Measurements from ENCODE around the gene TRPM2.
A peak's percentile ranks its signal among the peaks of the same experiment; 100 is the strongest.

The TRPM2 gene

DNA sequence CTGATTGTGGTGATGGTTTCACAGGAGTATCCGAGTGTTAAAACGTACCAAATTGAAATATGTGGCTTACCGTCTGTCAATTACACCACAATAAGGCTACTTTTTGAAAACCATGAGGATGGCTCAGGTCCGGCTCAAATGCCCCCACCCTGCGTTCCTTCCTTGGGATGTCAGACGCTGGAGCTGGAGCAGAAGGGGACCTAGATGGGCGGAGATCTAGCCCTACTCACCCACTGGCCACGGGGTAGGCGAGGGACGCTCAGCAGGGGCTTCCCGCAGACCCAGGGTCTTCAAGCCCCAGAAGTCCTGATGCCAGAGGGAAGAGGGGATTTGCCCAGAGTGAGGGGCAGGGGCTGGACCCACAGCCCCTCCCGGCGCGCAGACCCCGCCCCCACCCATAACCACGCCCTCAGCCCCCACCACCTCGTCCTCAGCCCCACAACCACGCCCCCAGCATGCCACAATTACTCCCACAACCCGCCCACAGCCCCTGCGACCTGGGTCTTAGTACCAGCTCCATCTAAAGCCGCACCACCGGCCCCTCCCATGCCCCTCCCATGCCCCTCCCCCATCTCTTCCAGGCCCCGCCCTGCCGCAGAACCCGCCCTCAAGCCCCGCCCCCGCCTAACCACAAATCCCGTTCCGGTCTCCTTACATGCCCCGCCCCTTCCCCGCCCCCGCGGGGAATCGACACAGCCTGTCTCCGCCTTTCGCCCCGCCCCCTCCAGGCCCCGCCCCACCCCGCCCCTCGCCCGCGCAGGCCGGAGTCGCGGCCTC lies 101.5 kb downstream of the TRPM2 start, which contains the start of gene LRRC3:
Gene LRRC3 (plus strand): TSS at position 764 of the 777 bp plus-strand sequence. CDS start 1,135 bp downstream, outside the sequence.
- intact Hi-C loops (cut with DNase I): no loop called here

DNA sequence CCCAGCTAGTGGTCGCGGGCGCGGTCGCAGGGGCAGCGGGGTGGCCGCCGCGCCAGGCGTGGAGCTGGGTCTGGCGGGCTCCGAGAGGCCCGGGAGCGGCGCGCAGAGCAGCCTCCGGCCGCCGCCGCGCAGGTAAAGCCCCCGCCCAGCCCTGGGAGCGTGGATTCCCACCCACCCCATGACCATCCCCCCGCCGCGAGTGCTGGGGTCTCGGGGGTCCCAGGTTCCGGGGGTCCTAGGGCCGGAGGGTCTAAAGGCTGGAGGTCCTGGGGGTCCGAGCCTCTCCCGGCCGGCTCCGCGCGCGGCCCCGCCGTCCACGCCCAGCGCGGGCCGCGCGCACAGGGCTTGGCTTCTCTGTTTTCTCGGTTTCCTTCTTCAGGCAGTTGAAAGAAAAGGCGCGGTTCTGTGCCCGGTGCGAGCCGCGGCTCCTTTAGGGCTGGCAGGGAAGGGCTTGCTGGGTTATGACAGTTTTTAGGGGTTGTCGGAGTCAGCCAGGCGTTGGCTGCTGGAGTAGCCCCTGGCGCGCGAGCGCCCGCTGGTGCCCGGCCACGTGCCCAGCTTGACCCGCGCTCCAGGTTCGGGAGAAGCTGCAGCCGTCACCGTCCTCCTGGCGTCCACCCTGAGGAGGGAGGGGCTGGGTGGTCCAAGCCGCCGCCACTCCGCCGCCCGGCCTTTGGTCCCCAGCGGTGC lies 102.2 kb downstream of the TRPM2 start:
- intact Hi-C loops (cut with DNase I): no loop called here
- peak in 6 of 10 donors; percentile 6 to 82 (median 39) for DNase-seq

More for the DNA sequence above, 101.5 kb downstream of the TRPM2 start, which contains the start of gene LRRC3:
- peak in 6 of 10 donors; percentile 9 to 75 (median 34) for DNase-seq

DNA sequence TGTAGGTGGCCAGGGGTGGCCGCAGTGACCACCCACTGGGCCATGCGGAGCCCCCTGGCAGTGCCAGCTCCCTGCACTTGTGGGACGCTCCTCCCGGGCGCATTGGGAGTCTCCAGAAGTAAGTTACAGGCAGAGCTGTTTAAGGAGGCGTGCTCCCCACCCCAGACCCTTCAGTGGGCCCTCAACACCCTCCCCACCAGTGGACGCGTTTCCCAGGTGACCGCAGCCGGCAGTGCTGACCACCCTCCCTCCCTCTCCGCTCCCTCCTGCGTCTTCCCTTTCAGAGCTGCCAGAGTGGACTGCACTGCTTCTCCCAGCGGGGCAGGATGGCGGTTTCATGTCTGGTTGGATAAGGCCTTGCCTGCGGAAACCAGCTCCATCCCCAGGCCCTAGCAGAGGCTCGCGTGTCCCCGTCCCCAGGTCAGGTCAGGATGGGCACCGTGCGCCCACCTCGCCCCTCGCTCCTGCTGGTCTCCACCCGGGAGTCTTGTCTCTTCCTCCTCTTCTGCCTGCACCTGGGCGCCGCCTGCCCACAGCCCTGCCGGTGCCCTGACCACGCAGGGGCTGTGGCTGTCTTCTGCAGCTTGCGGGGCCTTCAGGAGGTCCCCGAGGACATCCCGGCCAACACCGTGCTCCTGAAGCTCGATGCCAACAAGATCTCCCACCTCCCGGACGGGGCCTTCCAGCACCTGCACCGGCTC lies 102.9 kb downstream of the TRPM2 start:
- peak in 6 of 10 donors; percentile 4 to 85 (median 46) for DNase-seq
- intact Hi-C loops (cut with DNase I): no loop called here

GRCh38 chr21:44456915-44457736 lies 103.7 kb downstream of the TRPM2 start:
- intact Hi-C loops (cut with DNase I): no loop called here
- DNase-seq: peak in 6 of 10 donors; percentile 3 to 84 (median 33)

DNA sequence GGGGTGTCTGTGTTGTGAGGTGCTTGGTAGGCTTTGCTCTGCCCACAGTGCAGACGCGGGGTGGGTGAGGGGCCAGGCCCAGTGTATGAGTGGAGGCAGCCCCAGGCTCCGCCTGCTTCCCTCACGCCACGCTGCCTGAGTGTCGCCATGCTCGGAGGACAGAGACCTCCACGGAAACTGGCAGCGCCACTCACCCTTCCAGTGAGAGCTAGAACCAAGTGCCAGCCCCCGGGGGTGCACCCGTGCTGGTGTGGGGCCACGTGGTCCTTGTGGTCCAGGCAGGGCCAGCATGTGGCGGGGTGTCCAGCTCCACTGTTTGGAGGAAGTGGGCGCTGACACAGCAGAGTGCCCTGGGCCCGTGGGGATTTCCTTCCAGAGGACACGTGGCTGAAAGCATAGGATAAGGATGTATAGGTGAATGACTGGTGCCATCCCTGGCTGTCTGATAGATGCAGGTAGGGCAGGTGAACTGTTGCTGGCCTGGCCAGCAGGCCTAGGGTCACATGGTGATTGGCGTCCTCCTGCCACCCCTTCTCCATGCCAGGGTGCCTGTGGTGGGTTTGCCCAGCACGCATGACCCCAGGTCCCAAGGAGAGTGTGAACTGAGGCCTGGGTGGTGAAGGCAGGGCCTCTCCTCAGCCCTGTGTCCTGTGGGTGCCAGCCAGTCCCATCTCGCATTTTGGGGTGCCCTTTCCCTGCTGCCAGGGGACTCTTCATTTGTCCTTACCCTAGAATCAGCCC lies 105.7 kb downstream of the TRPM2 start:
- intact Hi-C loops (cut with DNase I): no loop called here
- DNase-seq: peak in 5 of 10 donors; percentile 4 to 72 (median 24)

- peak in 2 of 10 donors; percentile 39 to 55 for DNase-seq
- intact Hi-C loops (cut with DNase I): no loop called here
Measured at GRCh38 chr21:44459712-44460440, 106.5 kb downstream of the TRPM2 start.

- intact Hi-C loops (cut with DNase I): no loop called here
- DNase-seq: peak in 3 of 10 donors; percentile 11 to 65 (median 30)
Measured at GRCh38 chr21:44460441-44460755, 107.0 kb downstream of the TRPM2 start.

DNA sequence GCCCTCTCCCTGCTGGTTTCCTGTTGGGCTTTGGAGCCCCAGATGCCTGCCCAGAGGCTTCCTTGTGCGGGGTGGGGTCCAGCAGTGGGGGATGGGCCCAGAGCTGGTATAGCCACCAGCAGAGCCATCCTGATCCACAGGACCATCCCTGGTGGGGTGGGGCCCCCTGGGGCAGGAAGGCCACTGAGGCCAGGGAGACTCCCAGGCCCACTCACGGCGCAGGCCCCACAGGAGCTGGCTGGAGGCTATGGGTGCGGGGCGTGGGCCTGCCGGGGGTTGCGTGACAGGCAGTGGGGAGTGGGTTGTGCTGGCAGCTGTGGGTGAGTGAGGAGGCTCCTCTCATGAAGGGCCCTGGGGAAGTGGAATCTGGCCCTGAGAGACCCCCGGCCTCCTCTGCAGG lies 107.6 kb downstream of the TRPM2 start:
- intact Hi-C loops (cut with DNase I): no loop called here

GRCh38 chr21:44461464-44462001 lies 108.1 kb downstream of the TRPM2 start:
- DNase-seq: peak in 4 of 10 donors; percentile 4 to 73 (median 48)
- intact Hi-C loops (cut with DNase I): no loop called here

More for the DNA sequence above, 107.6 kb downstream of the TRPM2 start:
- DNase-seq: peak in 3 of 10 donors; percentile 13 to 72 (median 22)

DNA sequence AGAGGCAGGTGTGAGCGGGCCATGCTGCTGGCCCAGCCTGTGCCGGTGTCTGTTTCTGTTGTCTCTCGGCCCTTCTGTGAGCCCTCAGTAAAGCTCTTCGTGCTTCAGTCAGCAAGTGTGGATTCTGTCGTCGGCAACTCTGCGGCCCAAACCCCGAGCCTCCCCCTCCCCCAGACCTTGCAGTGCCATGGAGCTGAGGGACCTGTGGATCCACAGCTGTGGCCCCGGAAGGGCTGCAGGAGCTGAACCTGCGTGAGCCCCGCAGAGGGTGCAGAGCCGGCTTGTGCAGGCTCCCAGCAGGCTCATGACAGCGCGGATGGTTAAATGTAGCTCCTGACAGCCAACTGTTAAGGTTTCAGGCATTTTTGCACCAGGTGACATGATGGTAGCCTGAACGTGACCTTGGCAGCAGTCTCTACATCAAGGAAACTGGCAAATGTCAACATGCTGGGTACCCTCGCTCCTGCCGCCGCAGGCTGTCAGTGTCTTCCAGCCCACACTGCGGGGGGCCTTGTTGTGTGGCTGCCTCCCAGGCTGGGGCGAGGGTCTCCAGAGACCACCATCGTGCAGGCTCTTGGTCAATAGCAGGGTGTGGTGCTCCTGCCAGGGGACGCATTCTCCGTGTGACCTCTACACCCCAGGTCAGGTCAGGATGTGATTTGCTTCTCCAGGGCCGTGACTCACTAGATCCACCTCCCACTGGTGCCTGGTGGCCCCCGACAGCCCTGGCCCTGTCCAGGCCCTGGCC lies 108.8 kb downstream of the TRPM2 start:
- DNase-seq: peak in 3 of 10 donors; percentile 9 to 58 (median 55)
- intact Hi-C loops (cut with DNase I): no loop called here

DNA sequence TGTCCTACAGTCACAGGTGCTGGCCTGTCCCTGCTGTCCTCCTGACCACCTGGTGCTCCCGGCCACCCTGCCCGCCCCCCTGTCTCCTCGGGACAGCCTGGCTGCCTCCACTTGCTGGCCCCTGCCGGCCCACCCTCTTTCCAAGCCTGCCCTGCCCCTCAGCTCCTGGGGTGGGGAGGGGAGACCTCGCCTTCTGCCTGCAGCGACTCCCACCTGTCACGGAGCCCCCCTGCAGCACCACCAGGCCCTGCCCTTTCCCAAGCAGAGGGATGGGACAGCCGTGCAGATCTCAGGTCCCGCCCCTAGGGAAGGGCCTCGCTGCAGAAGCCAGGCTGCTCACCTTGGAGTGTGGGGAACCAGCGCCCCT lies 109.4 kb downstream of the TRPM2 start:
- intact Hi-C loops (cut with DNase I): no loop called here
- peak in 3 of 10 donors; percentile 14 to 71 (median 66) for DNase-seq

DNA sequence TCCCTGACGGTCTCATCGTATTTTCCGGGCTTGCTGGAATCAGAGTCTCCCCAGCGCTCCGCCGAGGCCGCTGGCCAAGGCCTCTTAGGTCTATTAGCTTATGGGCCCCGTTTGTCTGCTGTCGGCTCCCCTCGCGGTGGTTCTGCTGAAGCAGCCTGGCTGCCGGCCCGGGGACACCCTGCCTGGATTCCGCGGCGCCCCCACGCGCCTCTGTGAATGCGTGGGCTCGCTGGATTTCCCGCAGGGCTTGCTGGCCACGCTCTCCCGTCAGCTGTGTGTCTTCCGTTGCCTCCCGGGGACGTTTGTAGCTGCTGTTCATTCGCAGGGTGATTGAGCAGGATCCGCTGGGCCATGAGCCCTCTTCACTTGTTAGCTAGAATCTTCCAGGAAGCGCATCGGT lies 110.3 kb downstream of the TRPM2 start:
- intact Hi-C loops (cut with DNase I): no loop called here

DNA sequence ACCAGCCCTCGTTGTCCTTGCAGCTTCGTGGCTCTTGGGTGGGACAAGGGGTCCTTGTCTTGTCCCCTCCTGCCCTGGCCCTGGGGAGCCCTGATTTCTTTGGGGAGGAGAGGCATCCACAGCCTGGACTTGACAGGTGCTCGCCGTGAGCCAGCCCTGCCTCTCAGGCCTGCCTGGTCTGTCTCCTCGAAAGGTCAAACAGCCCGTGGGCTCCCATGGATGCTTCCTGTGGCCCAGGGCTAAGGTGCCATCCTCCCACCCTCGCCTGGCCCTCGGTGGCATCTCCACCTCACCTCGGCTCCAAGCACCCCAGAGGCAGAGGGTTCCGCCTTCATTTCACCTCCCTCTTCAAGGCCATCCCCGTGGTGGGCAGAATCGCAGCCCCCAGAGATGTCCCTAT lies 110.9 kb downstream of the TRPM2 start:
- peak in 2 of 10 donors; percentile 17 to 45 for DNase-seq
- intact Hi-C loops (cut with DNase I): no loop called here

More for the DNA sequence above, 110.3 kb downstream of the TRPM2 start:
- peak in 8 of 10 donors; percentile 19 to 91 (median 46) for DNase-seq

- intact Hi-C loops (cut with DNase I): no loop called here
- peak in 2 of 10 donors; percentile 22 to 55 for DNase-seq
Measured at GRCh38 chr21:44466351-44466954, 113.0 kb downstream of the TRPM2 start.

DNA sequence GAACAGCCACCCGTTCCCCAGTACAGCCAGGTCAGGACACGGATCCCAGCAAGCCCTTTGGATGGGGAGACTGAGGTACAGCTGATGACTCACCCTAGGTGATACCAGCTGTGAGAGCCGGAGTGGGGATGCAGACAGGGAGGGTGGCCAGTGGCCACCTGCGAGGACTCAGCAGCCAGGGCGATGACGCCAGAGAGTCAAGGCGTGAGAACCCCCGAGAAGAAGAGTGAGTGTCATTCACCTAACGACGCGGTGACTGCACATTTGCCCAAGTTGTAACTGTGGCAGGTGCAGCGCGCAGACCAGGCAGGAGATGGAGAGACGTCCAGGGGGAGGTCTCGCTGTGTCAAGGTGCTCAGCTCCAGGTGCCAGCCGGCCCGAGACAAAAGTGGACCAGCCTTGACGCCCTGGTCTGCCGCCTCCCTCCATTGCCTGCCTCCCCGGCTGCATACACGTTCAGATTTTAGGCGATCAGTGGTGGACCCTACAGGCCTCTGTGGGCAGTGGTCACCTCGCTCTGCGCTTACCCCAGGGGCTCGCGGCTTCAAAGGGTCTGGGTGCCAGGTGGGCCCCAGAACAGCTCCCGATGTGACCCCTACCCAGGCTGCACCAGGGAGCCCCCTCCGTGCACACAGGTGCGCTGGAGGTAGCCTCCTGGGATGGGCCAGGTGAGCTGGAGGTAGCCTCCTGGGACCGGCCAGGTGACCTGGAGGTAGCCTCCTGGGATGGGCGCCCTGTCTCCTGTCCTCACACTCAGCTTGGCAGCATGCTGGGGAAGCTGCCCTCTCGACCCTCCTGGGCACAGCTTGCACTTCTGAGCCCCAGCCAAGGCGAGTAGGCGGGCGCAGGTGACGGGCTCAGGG lies 113.8 kb downstream of the TRPM2 start:
- peak in 2 of 10 donors; percentile 19 to 67 for DNase-seq
- intact Hi-C loops (cut with DNase I): no loop called here

DNA sequence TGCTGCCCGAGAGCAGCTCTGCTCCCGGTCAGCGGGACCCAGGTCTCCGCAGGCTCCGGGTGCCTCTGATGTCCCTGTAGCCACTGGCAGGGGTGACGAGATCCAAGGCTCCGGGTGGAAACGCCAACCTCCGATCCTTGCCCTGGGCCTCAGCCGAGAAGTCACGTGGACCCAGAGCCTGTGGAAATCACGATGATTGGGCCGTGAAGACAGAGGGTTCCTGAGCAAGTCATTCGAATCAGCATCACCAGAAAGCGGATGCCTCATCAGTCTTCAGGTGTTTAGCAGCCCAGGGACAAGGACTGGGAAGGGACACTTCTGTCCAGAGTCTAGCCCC lies 114.4 kb downstream of the TRPM2 start:
- DNase-seq: no peak
- intact Hi-C loops (cut with DNase I): no loop called here
